Kidney (tissue), 14 donors: ENCODE results near the gene TSNAX. TPM values are rescaled to one million over a fixed set of nuclear protein-coding genes. Genes with fewer than 3 reads are reported as not detected.
"Not testable (repeated sequence)": the region's sequence is repeated elsewhere in the genome, so short reads cannot be mapped to it uniquely, and the experiment has no call there.

Source experiments
- DNase-seq, 5 donors: peaks; one replicate each; pipeline ENCODE4 v3.0.0-alpha.2; 2013 to 2020
- FAIRE-seq: peaks from 2 replicates; lab custom pipeline; 2012; peaks lifted over from hg19 to GRCh38; lab: Jason Lieb, UNC
- H3K27ac ChIP-seq, 2 donors: one replicate each; pipeline ENCODE4 v1.7.0; 2013; ENCODE audit warnings: low read depth in 2 of 2, low read length in 2 of 2, inconsistent platforms in 1 of 2
- H3K27me3 ChIP-seq: one replicate; pipeline ENCODE4 v1.7.1; 2013; ENCODE audit warnings: low read length, inconsistent platforms; ENCODE audit not compliant: control insufficient read depth, insufficient read depth
- H3K36me3 ChIP-seq, 3 donors: one replicate each; pipeline versions ENCODE4 v1.7.0 to v1.7.1; 2013; ENCODE audit warnings: low read length in 3 of 3, control low read depth in 1 of 3, inconsistent platforms in 1 of 3; ENCODE audit not compliant: insufficient read depth in 3 of 3, control insufficient read depth in 2 of 3
- H3K4me1 ChIP-seq, 3 donors: one replicate each; pipeline versions ENCODE4 v1.7.0 to v1.7.1; 2013; ENCODE audit warnings: low read length in 3 of 3, inconsistent platforms in 1 of 3, low read depth in 1 of 3; ENCODE audit not compliant: control insufficient read depth in 2 of 3, insufficient read depth in 2 of 3
- H3K4me3 ChIP-seq, 3 donors: one replicate each; pipeline versions ENCODE4 v1.7.0 to v1.8.1; 2013; ENCODE audit warnings: low read length in 3 of 3, control low read depth in 1 of 3, inconsistent platforms in 1 of 3
- H3K9ac ChIP-seq, 3 donors: one replicate each; pipeline versions ENCODE4 v1.7.0 to v1.7.1; 2013; ENCODE audit warnings: low read length in 3 of 3, control low read depth in 1 of 3, inconsistent platforms in 1 of 3
- H3K9me3 ChIP-seq, 3 donors: one replicate each; pipeline versions ENCODE4 v1.7.0 to v1.7.1; 2013; ENCODE audit warnings: low read length in 3 of 3, control low read depth in 1 of 3, inconsistent platforms in 1 of 3; ENCODE audit not compliant: control insufficient read depth in 2 of 3, insufficient read depth in 1 of 3
- intact Hi-C: fragments of 100-400 bp; cut with DNase I; formaldehyde crosslinking; loops from one replicate; pipeline ENCODE4 v1.11.1; 2022
- polyA plus RNA-seq: library from polyadenylated mRNA; stranded (reverse); fragments of 350-450 nt; fragmentation: Illumina TruSeq; extraction: RNeasy Lipid Tissue Mini Kit (QIAGEN cat#74804); gene quantifications from one replicate; pipeline ENCODE4 v1.2.3, GENCODE V29; 2014; ENCODE audit warnings: low read depth, low replicate concordance; ENCODE audit not compliant: insufficient read depth
- total RNA-seq: library from RNA; stranded (reverse); fragmentation: NEBNext Ultra II Directional; extraction: Animal tissue kit (Norgen Biotek cat#: 25700); gene quantifications from one replicate; pipeline ENCODE4 v1.2.1, GENCODE V29; 2021
- TF ChIP-seq, protein P1 (sequence below): IDR thresholded peaks from 3 replicates; pipeline ENCODE4 v1.5.1; 2012; ENCODE audit warnings: mild to moderate bottlenecking, moderate library complexity, borderline replicate concordance; ENCODE audit not compliant: insufficient read depth; ENCODE audit errors: extremely low read depth
- donor health status: control.
- donor health status: control.
- donor health status: control.
- donor health status: control.
- donor health status: control.
- donor health status: DM: yes; HTN: yes; CAD: no.
- donor health status: Normal renal cell carcinoma (clear cell type).

Gene TSNAX
- total and polyA plus RNA-seq, 2 donors from 2014 or later: 27.1 to 42.3 TPM

DNA sequence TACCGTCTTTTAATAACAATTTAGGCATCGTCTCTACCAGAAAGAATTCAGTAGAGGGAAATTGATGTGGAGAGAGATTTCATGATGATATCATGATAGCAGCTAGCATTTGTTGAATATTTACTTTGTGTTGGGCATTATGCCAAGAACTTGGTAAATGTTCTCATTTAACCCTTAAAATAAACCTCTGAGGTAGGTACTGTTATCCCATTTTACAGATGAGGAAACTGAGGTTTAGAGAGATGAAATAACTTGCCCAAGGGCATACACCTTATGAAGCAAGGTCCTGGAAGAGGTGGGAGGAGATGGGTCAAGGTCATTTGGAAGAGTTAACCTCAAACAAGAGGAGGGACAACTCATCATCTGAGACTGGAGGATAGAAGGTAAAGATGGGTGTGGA is 34.8 kb downstream of the TSNAX start:
- FAIRE-seq: no peak
- TF ChIP-seq, protein P1, sequence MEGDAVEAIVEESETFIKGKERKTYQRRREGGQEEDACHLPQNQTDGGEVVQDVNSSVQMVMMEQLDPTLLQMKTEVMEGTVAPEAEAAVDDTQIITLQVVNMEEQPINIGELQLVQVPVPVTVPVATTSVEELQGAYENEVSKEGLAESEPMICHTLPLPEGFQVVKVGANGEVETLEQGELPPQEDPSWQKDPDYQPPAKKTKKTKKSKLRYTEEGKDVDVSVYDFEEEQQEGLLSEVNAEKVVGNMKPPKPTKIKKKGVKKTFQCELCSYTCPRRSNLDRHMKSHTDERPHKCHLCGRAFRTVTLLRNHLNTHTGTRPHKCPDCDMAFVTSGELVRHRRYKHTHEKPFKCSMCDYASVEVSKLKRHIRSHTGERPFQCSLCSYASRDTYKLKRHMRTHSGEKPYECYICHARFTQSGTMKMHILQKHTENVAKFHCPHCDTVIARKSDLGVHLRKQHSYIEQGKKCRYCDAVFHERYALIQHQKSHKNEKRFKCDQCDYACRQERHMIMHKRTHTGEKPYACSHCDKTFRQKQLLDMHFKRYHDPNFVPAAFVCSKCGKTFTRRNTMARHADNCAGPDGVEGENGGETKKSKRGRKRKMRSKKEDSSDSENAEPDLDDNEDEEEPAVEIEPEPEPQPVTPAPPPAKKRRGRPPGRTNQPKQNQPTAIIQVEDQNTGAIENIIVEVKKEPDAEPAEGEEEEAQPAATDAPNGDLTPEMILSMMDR: no peak
- H3K36me3 ChIP-seq: peaks cover 3 to 8% (median 4%) of the 10 kb centered on the region in 3 donors

DNA sequence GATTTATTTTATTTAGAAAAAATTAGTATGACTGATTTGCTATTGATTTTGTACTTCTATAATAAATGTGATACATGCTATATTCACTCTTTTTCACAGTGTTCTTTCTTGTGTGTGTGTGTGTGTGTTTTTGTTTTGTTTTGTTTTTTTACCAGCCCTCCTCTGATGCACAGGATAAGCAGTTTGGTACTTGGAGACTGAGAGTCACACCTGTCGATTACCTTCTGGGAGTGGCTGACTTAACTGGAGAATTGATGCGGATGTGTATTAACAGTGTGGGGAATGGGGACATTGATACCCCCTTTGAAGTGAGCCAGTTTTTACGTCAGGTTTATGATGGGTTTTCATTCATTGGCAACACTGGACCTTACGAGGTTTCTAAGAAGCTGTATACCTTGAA is 35.9 kb downstream of the TSNAX start:
- H3K4me1 ChIP-seq: no peaks in the 10 kb centered on the region
- H3K9me3 ChIP-seq: no peaks in the 10 kb centered on the region
- H3K27ac ChIP-seq: no peak overlapping the region
- TF ChIP-seq, protein P1: no peak
- FAIRE-seq: no peak
- intact Hi-C loops: no loop called here
- H3K9ac ChIP-seq: no peak overlapping the region
- no peak overlapping the region for H3K4me3 ChIP-seq
- no peaks in the 10 kb centered on the region for H3K27me3 ChIP-seq
- no peak for DNase-seq
- H3K36me3 ChIP-seq: peaks cover 3 to 8% (median 7%) of the 10 kb centered on the region in 3 donors

More for the DNA sequence above, 34.8 kb downstream of the TSNAX start:
- no peak for DNase-seq
- no peak overlapping the region for H3K27ac ChIP-seq
- H3K4me1 ChIP-seq: no peaks in the 10 kb centered on the region
- H3K9me3 ChIP-seq: no peaks in the 10 kb centered on the region
- no peak overlapping the region for H3K9ac ChIP-seq
- intact Hi-C loops: no loop called here
- H3K4me3 ChIP-seq: no peak overlapping the region
- H3K27me3 ChIP-seq: no peaks in the 10 kb centered on the region

DNA sequence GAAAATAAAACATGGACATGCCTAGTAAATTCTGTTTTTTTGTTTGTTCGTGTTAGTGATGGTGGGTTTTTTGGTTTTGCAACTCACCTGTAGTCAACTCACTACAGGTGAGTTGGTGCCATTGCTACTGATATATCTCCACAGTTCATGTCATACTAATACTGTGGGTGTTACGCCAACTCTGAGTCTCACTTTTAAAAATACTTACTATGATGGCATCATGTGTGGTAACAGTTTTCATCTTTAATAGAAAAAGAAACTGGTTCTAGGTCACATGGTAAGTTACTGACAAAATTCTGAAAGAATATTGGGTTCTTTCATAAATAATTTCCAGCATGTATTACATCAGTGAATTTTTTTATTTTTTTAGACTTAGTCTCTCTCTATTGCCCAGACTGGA is 38.0 kb downstream of the TSNAX start:
- DNase-seq (no peak), FAIRE-seq (no peak)
- Histone ChIP-seq H3K27me3 (no peaks in the 10 kb centered on the region), H3K27ac (no peak overlapping the region), H3K9ac (no peak overlapping the region), H3K4me3 (no peak overlapping the region), H3K36me3 (peaks cover 3 to 8% (median 3%) of the 10 kb centered on the region in 3 donors), H3K9me3 (no peaks in the 10 kb centered on the region), H3K4me1 (no peaks in the 10 kb centered on the region)
- TF ChIP-seq, protein P1: no peak
- intact Hi-C loops: no loop called here

DNA sequence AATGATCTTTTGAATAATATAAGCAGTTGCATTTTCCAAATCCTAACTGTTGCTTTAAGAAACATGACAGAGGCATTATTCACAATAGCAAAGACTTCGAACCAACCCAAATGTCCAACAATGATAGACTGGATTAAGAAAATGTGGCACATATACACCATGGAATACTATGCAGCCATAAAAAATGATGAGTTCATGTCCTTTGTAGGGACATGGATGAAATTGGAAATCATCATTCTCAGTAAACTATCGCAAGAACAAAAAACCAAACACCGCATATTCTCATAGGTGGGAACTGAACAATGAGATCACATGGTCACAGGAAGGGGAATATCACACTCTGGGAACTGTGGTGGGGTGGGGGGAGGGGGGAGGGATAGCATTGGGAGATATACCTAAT is 41.8 kb downstream of the TSNAX start:
- FAIRE-seq, H3K4me3 ChIP-seq, H3K9me3 ChIP-seq, H3K36me3 ChIP-seq, H3K27me3 ChIP-seq, intact Hi-C loops, DNase-seq, H3K4me1 ChIP-seq, H3K9ac ChIP-seq, H3K27ac ChIP-seq: not testable (repeated sequence)
